Endothelial cell of umbilical vein (primary cell): Measurements from ENCODE around the gene DENND4A. TPM values are rescaled to one million over a fixed set of nuclear protein-coding genes. Genes with fewer than 3 reads are reported as not detected.

ENCODE experiments used
- BruUV-seq: library from RNA; stranded (reverse); fragments of 400-500 nt; replicated peaks from 2 replicates; lab custom pipeline; 2021; lab: Mats Ljungman, UMichigan
- CTCF ChIA-PET: fragments of 300-600, 350-600 bp; sonication (Branson Sonifier 250); formaldehyde crosslinking; loops from one replicate; lab custom pipeline; 2021; ENCODE audit warnings: antibody characterized with exemption, inconsistent platforms; lab: Charles Lee
- POLR2A ChIA-PET: fragments of 300-600, 350-600 bp; sonication (Branson Sonifier 250); formaldehyde crosslinking; loops from one replicate; lab custom pipeline; 2021; ENCODE audit warnings: antibody characterized with exemption, inconsistent platforms; lab: Charles Lee
- DNase-seq: peaks from one replicate; pipeline ENCODE4 v3.0.0-alpha.2; 2011; ENCODE audit warnings: low read depth, low spot score
- FAIRE-seq: peaks from 2 replicates; lab custom pipeline; 2011; peaks lifted over from hg19 to GRCh38; lab: Jason Lieb, UNC
- H2AFZ ChIP-seq: 2 replicates; pipeline ENCODE4 v1.6.0; 2012; ENCODE audit warnings: low read depth, low read length, control low read depth, inconsistent platforms
- H3K27ac ChIP-seq: 2 replicates; pipeline ENCODE4 v1.5.1; 2011; ENCODE audit warnings: low read depth, mild to moderate bottlenecking, control low read depth, low read length, moderate library complexity; ENCODE audit not compliant: insufficient read depth
- H3K27me3 ChIP-seq, 2 experiments: 2 replicates each; pipeline versions ENCODE4 v1.6.0 to v1.6.1; 2011; ENCODE audit warnings: low read length in 2 of 2, mixed read lengths in 1 of 2; ENCODE audit not compliant: control insufficient read depth in 2 of 2, insufficient read depth in 2 of 2
- H3K36me3 ChIP-seq, 2 experiments: 2 replicates in 1 of 2; 3 replicates in 1 of 2; pipeline ENCODE4 v1.5.1; 2011; ENCODE audit warnings: low read length in 2 of 2, mild to moderate bottlenecking in 1 of 2, moderate library complexity in 1 of 2; ENCODE audit not compliant: control insufficient read depth in 2 of 2, insufficient read depth in 2 of 2; ENCODE audit errors: extremely low read depth in 1 of 2
- H3K4me1 ChIP-seq: 3 replicates; pipeline ENCODE4 v1.5.1; 2011; ENCODE audit warnings: mild to moderate bottlenecking, low read length; ENCODE audit not compliant: control insufficient read depth, insufficient read depth; ENCODE audit errors: extremely low read depth
- H3K4me2 ChIP-seq: 2 replicates; pipeline ENCODE4 v1.6.1; 2011; ENCODE audit warnings: low read length, control low read depth, mixed read lengths; ENCODE audit not compliant: insufficient read depth
- H3K4me3 ChIP-seq, 3 experiments: fragments of 200-600 bp in 1 of 3; sonication (generic), shearing (Covaris generic) in 1 of 3; replicated peaks in 1 of 3; 2 replicates each; pipeline ENCODE4 v1.5.1; 2011 to 2016; ENCODE audit warnings: control low read depth in 3 of 3, low read length in 3 of 3, mild to moderate bottlenecking in 2 of 3, inconsistent platforms in 1 of 3, low read depth in 1 of 3, moderate library complexity in 1 of 3; ENCODE audit not compliant: insufficient read depth in 1 of 3
- H3K79me2 ChIP-seq: 2 replicates; pipeline ENCODE4 v1.6.0; 2012; ENCODE audit warnings: low read length, inconsistent platforms; ENCODE audit not compliant: control insufficient read depth, insufficient read depth
- H3K9ac ChIP-seq: replicated peaks from 2 replicates; pipeline ENCODE3; 2011; ENCODE audit warnings: low read length, control low read depth; ENCODE audit not compliant: insufficient read depth; ENCODE audit errors: extremely low read depth
- H3K9me1 ChIP-seq: replicated peaks from 3 replicates; pipeline ENCODE4 v1.6.0; 2011; ENCODE audit warnings: mild to moderate bottlenecking, low read length; ENCODE audit not compliant: control insufficient read depth, insufficient read depth; ENCODE audit errors: extremely low read depth
- H3K9me3 ChIP-seq: replicated peaks from 2 replicates; pipeline ENCODE4 v1.5.1; 2012; ENCODE audit warnings: low read length, inconsistent platforms; ENCODE audit not compliant: control insufficient read depth, insufficient read depth
- H4K20me1 ChIP-seq: replicated peaks from 2 replicates; pipeline ENCODE3; 2011; ENCODE audit warnings: mild to moderate bottlenecking, low read length; ENCODE audit not compliant: control insufficient read depth, insufficient read depth; ENCODE audit errors: extremely low read depth
- CTCF ChIP-seq, 2 donors: IDR thresholded peaks; 1 replicate in 1 of 2; 2 replicates in 1 of 2; pipeline ENCODE4 v1.5.1; 2011; ENCODE audit warnings: low read length in 2 of 2, mild to moderate bottlenecking in 2 of 2, moderate library complexity in 2 of 2, control low read depth in 1 of 2, inconsistent platforms in 1 of 2, low read depth in 1 of 2; ENCODE audit not compliant: insufficient read depth in 1 of 2; ENCODE audit errors: extremely low read depth in 1 of 2
- EZH2 ChIP-seq: IDR thresholded peaks from 2 replicates; pipeline ENCODE4 v1.6.1; 2012; ENCODE audit warnings: borderline replicate concordance, low read depth, mild to moderate bottlenecking, moderate library complexity, low read length, inconsistent platforms; ENCODE audit not compliant: severe bottlenecking
- FOS ChIP-seq: IDR thresholded peaks from 2 replicates; pipeline ENCODE4 v1.6.1; 2011; ENCODE audit warnings: mild to moderate bottlenecking, low read length, moderate library complexity, borderline replicate concordance; ENCODE audit not compliant: insufficient read depth
- GATA2 ChIP-seq: IDR thresholded peaks from 2 replicates; pipeline ENCODE4 v1.7.0; 2011; ENCODE audit warnings: low read depth, mild to moderate bottlenecking, moderate library complexity, mixed read lengths, low read length; ENCODE audit not compliant: insufficient read length, insufficient read depth
- JUN ChIP-seq: IDR thresholded peaks from 2 replicates; pipeline ENCODE4 v1.6.1; 2011; ENCODE audit warnings: borderline replicate concordance, low read depth; ENCODE audit not compliant: insufficient read length, insufficient read depth
- MAX ChIP-seq: IDR thresholded peaks from 2 replicates; pipeline ENCODE4 v1.6.1; 2011; ENCODE audit not compliant: insufficient read depth, insufficient read length
- MYC ChIP-seq: IDR thresholded peaks from one replicate; pipeline ENCODE4 v1.6.1; 2011; ENCODE audit warnings: mild to moderate bottlenecking, low read depth, low read length
- POLR2A ChIP-seq: IDR thresholded peaks from 2 replicates; pipeline ENCODE4 v1.6.1; 2012; ENCODE audit warnings: low read depth, mild to moderate bottlenecking, control low read depth, low read length
- POLR2AphosphoS5 ChIP-seq: IDR thresholded peaks from 2 replicates; pipeline ENCODE4 v1.6.1; 2012; ENCODE audit warnings: low read depth, mild to moderate bottlenecking, control low read depth, low read length, moderate library complexity; ENCODE audit not compliant: insufficient read depth
- dilution Hi-C: fragments of 300-500 bp; cut with MboI; formaldehyde crosslinking; loops from one replicate; pipeline ENCODE4 v1.15.0; 2019; ENCODE audit warnings: low sequenced_read_pairs; ENCODE audit not compliant: extremely low pct_ligation_motif_present
- intact Hi-C: fragments of 100-400 bp; cut with micrococcal nuclease; formaldehyde crosslinking; loops from one replicate; pipeline ENCODE4 v1.10.0; 2022
- polyA plus RNA-seq, 4 experiments: library from polyadenylated mRNA; depleted of rRNA in 3 of 4; stranded (reverse) in 3 of 4; unstranded in 1 of 4; fragments of >200 nt; gene quantifications; 2 replicates each; pipeline versions ENCODE4 v1.2.1 to v1.2.3, GENCODE V29; 2011 to 2012; ENCODE audit warnings: missing spikeins in 1 of 4
- total RNA-seq: library from RNA; stranded (reverse); gene quantifications from 2 replicates; pipeline ENCODE4 v1.2.3, GENCODE V29; 2021

Gene DENND4A
- total and polyA plus RNA-seq, 2 donors (not counting 3 experiments of a cell fraction or from before 2014, with no cell fraction given): 5.7 to 22.2 TPM

GRCh38 chr15:65723876-65724275 lies 68.2 kb downstream of the DENND4A start:
- Histone ChIP-seq H4K20me1 (no peaks in the 10 kb centered on the region), H3K4me2 (no peak overlapping the region), H2AFZ (no peak overlapping the region), H3K9me3 (no peaks in the 10 kb centered on the region), H3K27me3 (no peaks in the 10 kb centered on the region), H3K4me3 (no peak overlapping the region), H3K4me1 (no peaks in the 10 kb centered on the region), H3K27ac (no peak overlapping the region), H3K9me1 (no peaks in the 10 kb centered on the region), H3K79me2 (no peaks in the 10 kb centered on the region), H3K36me3 (peaks cover 0 to 2% of the 10 kb centered on the region in 2 experiments), H3K9ac (no peak overlapping the region)
- BruUV-seq: no TSS peak
- DNase-seq: no peak
- ChIA-PET CTCF (no interaction called here), POLR2A (interaction anchor here (0.6 kb wide), 2 partner anchors 24 to 915 kb away, joined by 4 to 6 read pairs; no protein-coding TSS in a partner anchor)
- intact Hi-C loops: no loop called here
- dilution Hi-C loops: no loop called here
- FAIRE-seq: no peak
- TF ChIP-seq MAX: no peak

GRCh38 chr15:65722191-65722590 lies 69.9 kb downstream of the DENND4A start:
- FAIRE-seq (no peak), DNase-seq (no peak)
- Histone ChIP-seq H2AFZ (no peak overlapping the region), H3K27ac (no peak overlapping the region), H3K27me3 (no peaks in the 10 kb centered on the region), H3K9ac (no peak overlapping the region), H3K4me1 (no peaks in the 10 kb centered on the region), H4K20me1 (no peaks in the 10 kb centered on the region), H3K4me3 (no peak overlapping the region), H3K9me3 (no peaks in the 10 kb centered on the region), H3K9me1 (no peaks in the 10 kb centered on the region), H3K4me2 (no peak overlapping the region), H3K79me2 (no peaks in the 10 kb centered on the region), H3K36me3 (peaks cover 0 to 2% of the 10 kb centered on the region in 2 experiments)
- TF ChIP-seq MYC: no peak
- no peak for TF ChIP-seq FOS
- TF ChIP-seq POLR2A: no peak
- TF ChIP-seq GATA2: no peak
- TF ChIP-seq CTCF (IDR thresholded peaks at IDR 0.05; ENCODE audit: extremely low read depth in 1 of 2, insufficient read depth in 1 of 2, low read depth in 1 of 2, low read length in 2 of 2): no peak
- no peak for TF ChIP-seq EZH2
- no peak for TF ChIP-seq MAX
- TF ChIP-seq JUN: no peak
- TF ChIP-seq POLR2AphosphoS5: no peak
- ChIA-PET POLR2A (no interaction called here), CTCF (interaction anchor here (0.7 to 1.1 kb wide), 3 partner anchors 15 to 255 kb away, joined by 3 read pairs; no protein-coding TSS in a partner anchor)
- no TSS peak for BruUV-seq
- dilution Hi-C loops: no loop called here
- intact Hi-C loops: no loop called here
